Measurements from ENCODE around the gene NGF.

Gene NGF

GRCh38 chr1:115237507-115237906 lies 100.5 kb downstream of the NGF start (continued):
- no peak for TF ChIP-seq ZNF70 (CRISPR knock-in tag; IDR thresholded peaks at IDR 0.05)

DNA sequence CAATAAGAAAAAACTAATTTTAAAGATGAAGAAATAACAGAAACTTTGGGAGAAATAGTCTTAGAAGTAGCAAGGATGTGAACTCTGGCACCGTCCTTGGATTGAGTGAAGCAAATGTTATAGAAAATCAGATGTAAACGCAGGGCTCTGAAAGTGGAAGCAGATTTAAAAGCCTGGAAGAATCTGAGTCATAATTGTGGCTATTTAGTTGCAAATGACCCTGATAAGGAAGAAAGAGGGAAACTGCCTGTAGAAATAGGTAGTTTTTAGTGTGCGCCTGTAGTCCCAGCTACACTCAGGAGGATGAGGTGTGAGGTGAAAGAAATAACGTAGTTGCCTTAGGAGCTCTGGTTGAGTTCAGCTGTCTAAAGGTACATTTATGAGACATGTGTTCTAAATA lies 101.0 kb downstream of the NGF start:
- TF ChIP-seq TSHZ2 (CRISPR knock-in tag; IDR thresholded peaks at IDR 0.05) (no peak), PPARA (CRISPR knock-in tag; IDR thresholded peaks at IDR 0.05; ENCODE audit: borderline replicate concordance) (no peak), ZNF565 (CRISPR knock-in tag; conservative IDR thresholded peaks at IDR 0.05; ENCODE audit: low read depth) (no peak), CREB5 (CRISPR knock-in tag; IDR thresholded peaks at IDR 0.05; ENCODE audit: low read depth) (no peak), CSRNP3 (CRISPR knock-in tag; IDR thresholded peaks at IDR 0.05) (no peak), ZFP3 (CRISPR knock-in tag; IDR thresholded peaks at IDR 0.05) (no peak), SNAI2 (CRISPR knock-in tag; IDR thresholded peaks at IDR 0.05) (no peak), ZFP30 (CRISPR knock-in tag; IDR thresholded peaks at IDR 0.05) (no peak), ISL1 (CRISPR knock-in tag; IDR thresholded peaks at IDR 0.05) (no peak), OSR1 (CRISPR knock-in tag; IDR thresholded peaks at IDR 0.05) (no peak), BACH2 (CRISPR knock-in tag; IDR thresholded peaks at IDR 0.05; ENCODE audit: borderline replicate concordance) (no peak), GLIS3 (CRISPR knock-in tag; IDR thresholded peaks at IDR 0.05) (no peak)
- TF ChIP-seq, protein P1, sequence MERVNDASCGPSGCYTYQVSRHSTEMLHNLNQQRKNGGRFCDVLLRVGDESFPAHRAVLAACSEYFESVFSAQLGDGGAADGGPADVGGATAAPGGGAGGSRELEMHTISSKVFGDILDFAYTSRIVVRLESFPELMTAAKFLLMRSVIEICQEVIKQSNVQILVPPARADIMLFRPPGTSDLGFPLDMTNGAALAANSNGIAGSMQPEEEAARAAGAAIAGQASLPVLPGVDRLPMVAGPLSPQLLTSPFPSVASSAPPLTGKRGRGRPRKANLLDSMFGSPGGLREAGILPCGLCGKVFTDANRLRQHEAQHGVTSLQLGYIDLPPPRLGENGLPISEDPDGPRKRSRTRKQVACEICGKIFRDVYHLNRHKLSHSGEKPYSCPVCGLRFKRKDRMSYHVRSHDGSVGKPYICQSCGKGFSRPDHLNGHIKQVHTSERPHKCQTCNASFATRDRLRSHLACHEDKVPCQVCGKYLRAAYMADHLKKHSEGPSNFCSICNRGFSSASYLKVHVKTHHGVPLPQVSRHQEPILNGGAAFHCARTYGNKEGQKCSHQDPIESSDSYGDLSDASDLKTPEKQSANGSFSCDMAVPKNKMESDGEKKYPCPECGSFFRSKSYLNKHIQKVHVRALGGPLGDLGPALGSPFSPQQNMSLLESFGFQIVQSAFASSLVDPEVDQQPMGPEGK (CRISPR knock-in tag; IDR thresholded peaks at IDR 0.05; ENCODE audit: borderline replicate concordance): no peak
- TF ChIP-seq, protein P2, sequence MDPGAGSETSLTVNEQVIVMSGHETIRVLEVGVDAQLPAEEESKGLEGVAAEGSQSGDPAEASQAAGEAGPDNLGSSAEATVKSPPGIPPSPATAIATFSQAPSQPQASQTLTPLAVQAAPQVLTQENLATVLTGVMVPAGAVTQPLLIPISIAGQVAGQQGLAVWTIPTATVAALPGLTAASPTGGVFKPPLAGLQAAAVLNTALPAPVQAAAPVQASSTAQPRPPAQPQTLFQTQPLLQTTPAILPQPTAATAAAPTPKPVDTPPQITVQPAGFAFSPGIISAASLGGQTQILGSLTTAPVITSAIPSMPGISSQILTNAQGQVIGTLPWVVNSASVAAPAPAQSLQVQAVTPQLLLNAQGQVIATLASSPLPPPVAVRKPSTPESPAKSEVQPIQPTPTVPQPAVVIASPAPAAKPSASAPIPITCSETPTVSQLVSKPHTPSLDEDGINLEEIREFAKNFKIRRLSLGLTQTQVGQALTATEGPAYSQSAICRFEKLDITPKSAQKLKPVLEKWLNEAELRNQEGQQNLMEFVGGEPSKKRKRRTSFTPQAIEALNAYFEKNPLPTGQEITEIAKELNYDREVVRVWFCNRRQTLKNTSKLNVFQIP (CRISPR knock-in tag; IDR thresholded peaks at IDR 0.05; ENCODE audit: borderline replicate concordance, low read depth): no peak
- no peak for ATAC-seq

Measured in SK-N-SH treated with all-trans-retinoic acid at 6 μM for 48 hours (cell line).